HG02623 (cell line): ENCODE results near the gene PIGC.

Source experiments
- ATAC-seq: cut with Tn5 transposase; IDR thresholded peaks from one replicate; pipeline ENCODE4 v1.9.1; 2021; ENCODE audit warnings: moderate library complexity; ENCODE audit not compliant: unreplicated experiment

PIGC gene

GRCh38 chr1:172431721-172432192 lies 12.1 kb downstream of the PIGC start:
- ATAC-seq: no peak

GRCh38 chr1:172431204-172431603 lies 12.7 kb downstream of the PIGC start:
- no peak for ATAC-seq

GRCh38 chr1:172430128-172430454 lies 13.8 kb downstream of the PIGC start:
- no peak for ATAC-seq

GRCh38 chr1:172429331-172430127 lies 14.3 kb downstream of the PIGC start:
- ATAC-seq: no peak

GRCh38 chr1:172427191-172427590 lies 16.7 kb downstream of the PIGC start:
- no peak for ATAC-seq

- ATAC-seq: no peak
Measured at GRCh38 chr1:172425339-172425738, 18.5 kb downstream of the PIGC start.

- no peak for ATAC-seq
Measured at GRCh38 chr1:172423336-172423735, 20.5 kb downstream of the PIGC start.

GRCh38 chr1:172421974-172422604 lies 21.8 kb downstream of the PIGC start:
- no peak for ATAC-seq

GRCh38 chr1:172420385-172420784 lies 23.5 kb downstream of the PIGC start, which contains the start of gene C1orf105:
Gene C1orf105 (plus strand): TSS chr1:172420685. CDS start chr1:172420886, 201 bp downstream.
- no peak for ATAC-seq

- ATAC-seq: no peak
Measured at GRCh38 chr1:172417557-172417956, 26.3 kb downstream of the PIGC start.

- no peak for ATAC-seq
Measured at GRCh38 chr1:172416496-172417035, 27.3 kb downstream of the PIGC start.

GRCh38 chr1:172414331-172414730 lies 29.5 kb downstream of the PIGC start:
- no peak for ATAC-seq

- ATAC-seq: no peak
Measured at GRCh38 chr1:172411791-172412338, 32.0 kb downstream of the PIGC start.

GRCh38 chr1:172410027-172410426 lies 33.8 kb downstream of the PIGC start:
- no peak for ATAC-seq

GRCh38 chr1:172408958-172409357 lies 34.9 kb downstream of the PIGC start:
- no peak for ATAC-seq

- no peak for ATAC-seq
Measured at GRCh38 chr1:172406968-172407367, 36.9 kb downstream of the PIGC start.

- no peak for ATAC-seq
Measured at GRCh38 chr1:172405912-172406311, 38.0 kb downstream of the PIGC start.

- no peak for ATAC-seq
Measured at GRCh38 chr1:172404121-172404520, 39.7 kb downstream of the PIGC start.

GRCh38 chr1:172402878-172403569 lies 40.8 kb downstream of the PIGC start:
- no peak for ATAC-seq

GRCh38 chr1:172401892-172402291 lies 42.0 kb downstream of the PIGC start:
- no peak for ATAC-seq

- no peak for ATAC-seq
Measured at GRCh38 chr1:172401477-172401876, 42.4 kb downstream of the PIGC start.
